ENCODE data around the gene RASGRP4.

DNA sequence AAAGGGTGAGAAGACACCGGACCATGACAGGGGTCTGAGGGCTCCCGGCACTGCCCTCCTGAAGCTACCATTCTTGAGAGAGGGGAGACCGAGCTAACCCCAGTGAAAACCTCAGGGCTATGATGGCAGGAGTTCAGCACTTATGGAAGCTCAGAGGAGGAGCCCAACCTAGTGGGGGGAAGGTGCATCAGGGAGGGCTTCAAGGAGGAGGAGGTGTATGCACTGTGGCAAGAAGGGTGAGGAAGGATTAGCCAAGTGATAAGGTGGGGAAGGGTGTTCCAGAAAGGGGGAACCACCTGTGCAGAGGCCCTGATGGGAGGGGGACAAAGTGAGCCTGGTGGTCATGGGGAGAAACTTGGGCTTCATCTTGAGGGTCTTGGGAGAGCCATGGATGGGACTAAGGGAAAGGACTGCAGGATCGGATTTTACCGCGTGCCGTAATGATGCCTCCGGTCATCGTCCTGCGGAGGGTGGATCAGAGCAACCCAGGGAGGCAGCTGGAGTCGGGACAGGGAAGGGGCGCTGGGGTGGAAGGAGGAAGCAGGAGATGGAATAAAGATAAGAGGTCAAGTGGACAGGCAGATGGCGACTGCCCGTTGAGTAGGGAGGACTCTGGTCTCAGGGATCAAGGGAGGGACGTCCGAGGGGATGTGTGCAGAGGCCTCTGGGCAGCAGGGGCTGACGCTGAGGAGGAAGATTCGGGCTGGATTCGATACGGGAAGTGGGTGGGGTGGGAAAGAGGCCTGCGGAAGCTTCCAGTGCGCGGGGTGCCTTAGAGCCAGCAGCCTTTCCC, 65.0 kb downstream of the RASGRP4 start:
- TF ChIP-seq EP300 (IDR thresholded peaks at IDR 0.05) (no peak), CHD4 (IDR thresholded peaks at IDR 0.05; ENCODE audit: borderline replicate concordance) (no peak), MAZ (IDR thresholded peaks at IDR 0.05; ENCODE audit: borderline replicate concordance, low read depth, low read length) (no peak), RAD21 (conservative IDR thresholded peaks at IDR 0.05 in 1 of 2, IDR thresholded peaks at IDR 0.05 in 1 of 2) (no peak), CBX8 (IDR thresholded peaks at IDR 0.05) (no peak), CBX2 (IDR thresholded peaks at IDR 0.05; ENCODE audit: borderline replicate concordance, low read depth) (no peak), JUNB (IDR thresholded peaks at IDR 0.05) (no peak)
- TF ChIP-seq, protein P1, sequence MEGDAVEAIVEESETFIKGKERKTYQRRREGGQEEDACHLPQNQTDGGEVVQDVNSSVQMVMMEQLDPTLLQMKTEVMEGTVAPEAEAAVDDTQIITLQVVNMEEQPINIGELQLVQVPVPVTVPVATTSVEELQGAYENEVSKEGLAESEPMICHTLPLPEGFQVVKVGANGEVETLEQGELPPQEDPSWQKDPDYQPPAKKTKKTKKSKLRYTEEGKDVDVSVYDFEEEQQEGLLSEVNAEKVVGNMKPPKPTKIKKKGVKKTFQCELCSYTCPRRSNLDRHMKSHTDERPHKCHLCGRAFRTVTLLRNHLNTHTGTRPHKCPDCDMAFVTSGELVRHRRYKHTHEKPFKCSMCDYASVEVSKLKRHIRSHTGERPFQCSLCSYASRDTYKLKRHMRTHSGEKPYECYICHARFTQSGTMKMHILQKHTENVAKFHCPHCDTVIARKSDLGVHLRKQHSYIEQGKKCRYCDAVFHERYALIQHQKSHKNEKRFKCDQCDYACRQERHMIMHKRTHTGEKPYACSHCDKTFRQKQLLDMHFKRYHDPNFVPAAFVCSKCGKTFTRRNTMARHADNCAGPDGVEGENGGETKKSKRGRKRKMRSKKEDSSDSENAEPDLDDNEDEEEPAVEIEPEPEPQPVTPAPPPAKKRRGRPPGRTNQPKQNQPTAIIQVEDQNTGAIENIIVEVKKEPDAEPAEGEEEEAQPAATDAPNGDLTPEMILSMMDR (IDR thresholded peaks at IDR 0.05), result no peak
- TF ChIP-seq, protein P2, sequence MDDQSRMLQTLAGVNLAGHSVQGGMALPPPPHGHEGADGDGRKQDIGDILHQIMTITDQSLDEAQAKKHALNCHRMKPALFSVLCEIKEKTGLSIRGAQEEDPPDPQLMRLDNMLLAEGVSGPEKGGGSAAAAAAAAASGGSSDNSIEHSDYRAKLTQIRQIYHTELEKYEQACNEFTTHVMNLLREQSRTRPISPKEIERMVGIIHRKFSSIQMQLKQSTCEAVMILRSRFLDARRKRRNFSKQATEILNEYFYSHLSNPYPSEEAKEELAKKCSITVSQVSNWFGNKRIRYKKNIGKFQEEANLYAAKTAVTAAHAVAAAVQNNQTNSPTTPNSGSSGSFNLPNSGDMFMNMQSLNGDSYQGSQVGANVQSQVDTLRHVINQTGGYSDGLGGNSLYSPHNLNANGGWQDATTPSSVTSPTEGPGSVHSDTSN (IDR thresholded peaks at IDR 0.05), result no peak
- TF ChIP-seq, protein P3, sequence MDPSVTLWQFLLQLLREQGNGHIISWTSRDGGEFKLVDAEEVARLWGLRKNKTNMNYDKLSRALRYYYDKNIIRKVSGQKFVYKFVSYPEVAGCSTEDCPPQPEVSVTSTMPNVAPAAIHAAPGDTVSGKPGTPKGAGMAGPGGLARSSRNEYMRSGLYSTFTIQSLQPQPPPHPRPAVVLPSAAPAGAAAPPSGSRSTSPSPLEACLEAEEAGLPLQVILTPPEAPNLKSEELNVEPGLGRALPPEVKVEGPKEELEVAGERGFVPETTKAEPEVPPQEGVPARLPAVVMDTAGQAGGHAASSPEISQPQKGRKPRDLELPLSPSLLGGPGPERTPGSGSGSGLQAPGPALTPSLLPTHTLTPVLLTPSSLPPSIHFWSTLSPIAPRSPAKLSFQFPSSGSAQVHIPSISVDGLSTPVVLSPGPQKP (IDR thresholded peaks at IDR 0.05; ENCODE audit: low read depth, low read length), result no peak

Measured in A549 (cell line).